T-helper 22 cell (primary cell): ENCODE results near the gene ALDH16A1.
"Not testable (repeated sequence)": the region's sequence is repeated elsewhere in the genome, so short reads cannot be mapped to it uniquely, and the experiment has no call there.

Experiments
- DNase-seq: peaks from one replicate; pipeline ENCODE4 v3.0.0-alpha.2; 2020; ENCODE audit warnings: low read depth

Gene ALDH16A1

DNA sequence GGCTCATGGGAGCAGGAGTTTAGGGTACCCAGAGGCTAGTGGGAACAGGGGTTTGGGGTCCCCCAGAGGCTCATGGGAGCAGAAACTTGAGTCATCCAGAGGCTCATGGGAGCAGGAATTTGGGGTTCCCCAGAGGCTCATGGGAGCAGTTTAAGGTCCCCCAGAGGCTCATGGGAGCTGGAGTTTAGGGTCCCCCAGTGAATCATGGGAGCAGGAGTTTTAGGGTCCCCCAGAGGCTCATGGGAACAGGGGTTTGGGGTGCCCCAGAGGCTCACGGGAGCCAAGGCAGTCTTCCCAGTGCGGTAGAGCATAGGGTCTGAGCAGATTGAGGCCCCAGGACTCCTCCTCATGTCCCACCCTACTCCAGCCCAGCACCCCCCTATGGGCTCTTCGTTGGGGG is 12.3 kb downstream of the ALDH16A1 start:
- DNase-seq, result no peak

DNA sequence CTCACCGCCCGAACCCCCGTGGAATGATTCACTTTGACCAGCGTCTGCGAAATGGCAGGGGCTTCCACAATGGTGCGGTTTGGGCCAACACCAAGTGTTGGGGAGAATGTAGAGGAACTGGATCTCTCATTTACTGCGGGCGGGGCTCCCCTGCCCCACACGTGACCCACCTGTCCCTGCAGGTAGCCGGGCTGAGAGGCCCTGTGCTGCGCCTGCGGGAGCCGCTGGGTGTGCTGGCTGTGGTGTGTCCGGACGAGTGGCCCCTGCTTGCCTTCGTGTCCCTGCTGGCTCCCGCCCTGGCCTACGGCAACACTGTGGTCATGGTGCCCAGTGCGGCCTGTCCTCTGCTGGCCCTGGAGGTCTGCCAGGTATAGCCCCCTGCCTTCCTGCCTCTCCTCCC is 15.2 kb downstream of the ALDH16A1 start:
- DNase-seq, result no peak

DNA sequence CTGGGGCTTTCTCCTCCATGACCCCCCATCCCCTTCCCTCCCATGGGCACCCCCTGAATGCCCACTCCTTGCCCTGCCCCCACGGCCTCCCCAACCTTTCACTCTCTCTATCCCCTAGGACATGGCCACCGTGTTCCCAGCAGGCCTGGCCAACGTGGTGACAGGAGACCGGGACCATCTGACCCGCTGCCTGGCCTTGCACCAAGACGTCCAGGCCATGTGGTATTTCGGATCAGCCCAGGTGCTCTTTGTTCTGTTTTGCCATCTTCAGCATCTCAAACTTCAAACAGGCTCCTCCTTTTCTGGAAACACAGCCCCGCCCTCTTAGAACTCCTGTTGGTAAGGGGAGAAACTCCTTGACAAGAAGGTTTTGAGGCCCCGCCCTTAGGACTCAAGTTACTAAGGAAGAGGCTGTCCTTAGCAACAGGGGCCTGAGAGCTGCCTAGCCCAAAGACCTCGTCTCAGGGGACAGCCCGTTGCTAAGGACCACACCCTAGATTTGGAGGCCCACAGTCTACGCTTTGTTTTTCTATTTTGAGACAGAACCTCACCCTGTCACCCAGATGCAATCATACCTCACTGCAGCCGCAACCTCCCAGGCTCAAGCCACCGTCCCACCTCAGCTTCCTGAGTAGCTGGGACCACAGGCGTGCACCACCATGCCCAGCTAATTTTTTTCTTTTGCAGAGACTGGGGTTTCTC is 15.9 kb downstream of the ALDH16A1 start:
- peak; percentile 94 for DNase-seq

DNA sequence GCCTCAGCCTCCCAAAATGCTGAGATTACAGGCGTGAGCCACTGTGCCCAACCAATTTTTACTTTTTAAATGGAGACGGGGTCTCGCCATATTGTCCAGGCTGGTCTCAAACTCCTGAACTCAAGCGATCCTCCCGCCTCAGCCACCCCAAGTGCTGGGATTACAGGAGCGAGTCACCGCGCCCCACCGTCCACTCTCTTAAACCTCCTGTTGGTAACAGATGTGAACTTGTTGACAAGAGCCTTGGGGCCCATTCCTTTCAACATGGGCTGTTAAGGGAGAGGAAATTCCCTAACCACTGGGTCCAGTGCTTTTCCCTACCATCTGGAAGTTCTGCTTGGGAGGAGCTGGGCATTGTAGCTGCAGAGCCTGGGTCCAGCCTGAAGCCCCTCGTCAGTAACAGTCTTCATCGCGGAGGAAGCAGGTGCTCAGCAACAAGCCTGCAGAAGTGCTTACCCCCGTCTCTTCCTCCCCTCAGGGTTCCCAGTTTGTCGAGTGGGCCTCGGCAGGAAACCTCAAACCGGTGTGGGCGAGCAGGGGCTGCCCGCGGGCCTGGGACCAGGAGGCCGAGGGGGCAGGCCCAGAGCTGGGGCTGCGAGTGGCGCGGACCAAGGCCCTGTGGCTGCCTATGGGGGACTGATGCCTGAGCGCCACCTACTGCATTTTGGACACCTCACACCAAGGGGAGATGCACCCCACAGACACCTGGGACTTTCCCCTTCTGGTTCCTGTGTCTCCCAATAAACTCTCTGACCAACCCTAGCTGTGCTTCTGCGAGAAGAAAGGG is 17.0 kb downstream of the ALDH16A1 start:
- DNase-seq, result peak; percentile 76

DNA sequence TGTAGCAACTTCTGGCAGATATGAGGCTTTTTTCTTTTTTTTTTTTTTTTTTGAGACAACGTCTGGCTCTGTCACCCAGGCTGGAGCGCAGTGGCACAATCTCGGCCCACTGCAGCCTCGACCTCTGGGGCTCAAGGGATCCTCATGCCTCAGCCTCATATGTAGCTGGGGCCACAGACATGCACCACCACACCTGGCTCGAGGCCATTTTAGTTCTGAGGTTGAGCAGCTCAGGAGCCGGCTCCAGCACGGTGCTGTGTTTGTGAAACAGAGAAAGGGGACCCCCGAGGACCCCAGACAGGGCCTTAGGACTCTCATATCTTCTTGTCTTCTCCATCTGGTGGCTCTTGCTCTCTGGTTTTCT is 17.6 kb downstream of the ALDH16A1 start:
- DNase-seq, result no peak

DNA sequence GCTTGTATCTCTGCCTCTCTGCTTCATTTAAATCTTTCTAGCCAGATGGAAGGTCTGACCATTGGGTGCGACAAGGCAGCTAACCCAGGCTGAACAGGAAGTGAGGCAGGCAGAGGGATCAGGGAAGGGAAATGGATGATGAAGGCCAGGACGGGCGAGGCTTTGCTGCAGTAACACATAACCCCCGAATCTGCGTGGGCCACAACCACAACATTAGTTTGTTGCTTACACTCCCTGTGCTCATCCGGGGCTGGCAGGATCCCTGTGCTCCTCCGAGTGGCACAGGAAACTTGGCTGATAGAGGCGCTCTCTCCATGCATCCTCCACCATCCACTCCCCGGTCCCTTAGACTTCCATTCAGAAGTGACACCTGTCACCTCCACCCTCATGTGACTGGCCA is 19.9 kb downstream of the ALDH16A1 start:
- DNase-seq, result no peak

DNA sequence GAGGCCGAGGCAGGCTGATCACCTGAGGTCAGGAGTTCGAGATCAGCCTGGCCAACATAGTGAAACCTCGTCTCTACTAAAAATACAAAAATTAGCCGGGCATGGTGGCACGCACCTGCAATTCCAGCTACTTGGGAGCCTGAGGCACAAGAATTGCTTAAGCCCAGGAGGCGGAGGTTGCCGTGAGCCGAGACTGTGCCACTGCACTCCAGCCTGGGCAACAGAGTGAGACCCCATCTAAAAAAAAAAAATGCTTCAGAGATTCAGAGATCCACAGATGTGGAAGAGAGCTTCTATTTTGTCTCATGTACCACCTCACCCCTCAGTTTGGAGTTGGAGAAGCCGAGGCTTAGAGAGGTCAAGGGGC is 20.5 kb downstream of the ALDH16A1 start:
- DNase-seq, result not testable (repeated sequence)

DNA sequence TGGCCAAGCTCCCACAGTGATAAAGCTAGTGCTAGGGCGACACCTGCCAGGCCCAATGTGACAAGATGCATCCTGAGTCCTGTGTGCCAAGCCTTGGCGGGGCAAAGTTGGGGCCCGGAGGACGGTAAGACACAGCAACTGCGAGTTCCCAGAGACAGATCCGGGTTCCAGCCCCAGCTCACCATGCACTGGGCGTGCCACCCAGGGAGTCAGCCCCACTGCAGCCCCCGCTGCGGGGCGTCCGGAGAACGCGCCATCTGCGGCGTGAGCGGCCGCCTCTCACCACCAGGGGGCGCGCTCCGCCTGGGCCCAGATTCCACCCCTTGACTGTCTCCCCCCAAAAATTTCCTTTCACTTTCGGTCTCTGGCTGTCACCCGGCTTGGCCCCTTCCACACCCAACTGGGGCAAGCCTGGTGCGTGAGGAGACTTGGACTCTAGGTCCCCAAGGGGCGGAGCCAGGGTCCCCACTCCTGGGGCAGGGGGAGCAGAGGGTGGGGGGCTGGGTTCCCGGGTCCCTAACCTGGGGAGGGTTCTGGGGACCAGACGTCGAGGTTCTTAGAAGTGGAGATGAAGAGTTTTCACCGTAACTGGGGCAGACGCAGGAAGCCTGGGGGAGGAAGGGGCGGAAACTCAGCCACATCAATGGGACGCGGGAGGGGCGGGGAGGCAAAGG is 21.0 kb downstream of the ALDH16A1 start, which contains the start of gene FLT3LG:
FLT3LG (plus strand) TSS at position 348 of the 674 bp plus-strand sequence. CDS start 425 bp downstream, outside the sequence.
- peak; percentile 90 for DNase-seq

DNA sequence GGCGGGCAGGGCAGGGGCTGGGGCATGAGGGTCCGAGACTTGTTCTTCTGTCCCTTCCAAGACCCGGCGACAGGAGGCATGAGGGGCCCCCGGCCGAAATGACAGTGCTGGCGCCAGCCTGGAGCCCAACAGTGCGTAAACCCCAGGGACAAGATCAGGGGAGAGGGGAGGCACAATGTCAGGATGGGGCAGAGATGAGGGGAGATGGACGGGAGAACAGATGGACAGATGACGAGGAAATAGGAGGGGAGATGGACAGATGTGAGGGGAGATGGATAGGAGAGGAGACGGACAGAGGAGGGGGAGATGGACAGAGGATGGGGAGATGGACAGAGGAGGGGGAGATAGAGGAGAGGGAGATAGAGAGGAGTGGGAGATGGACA is 21.5 kb downstream of the ALDH16A1 start:
- DNase-seq, result no peak

DNA sequence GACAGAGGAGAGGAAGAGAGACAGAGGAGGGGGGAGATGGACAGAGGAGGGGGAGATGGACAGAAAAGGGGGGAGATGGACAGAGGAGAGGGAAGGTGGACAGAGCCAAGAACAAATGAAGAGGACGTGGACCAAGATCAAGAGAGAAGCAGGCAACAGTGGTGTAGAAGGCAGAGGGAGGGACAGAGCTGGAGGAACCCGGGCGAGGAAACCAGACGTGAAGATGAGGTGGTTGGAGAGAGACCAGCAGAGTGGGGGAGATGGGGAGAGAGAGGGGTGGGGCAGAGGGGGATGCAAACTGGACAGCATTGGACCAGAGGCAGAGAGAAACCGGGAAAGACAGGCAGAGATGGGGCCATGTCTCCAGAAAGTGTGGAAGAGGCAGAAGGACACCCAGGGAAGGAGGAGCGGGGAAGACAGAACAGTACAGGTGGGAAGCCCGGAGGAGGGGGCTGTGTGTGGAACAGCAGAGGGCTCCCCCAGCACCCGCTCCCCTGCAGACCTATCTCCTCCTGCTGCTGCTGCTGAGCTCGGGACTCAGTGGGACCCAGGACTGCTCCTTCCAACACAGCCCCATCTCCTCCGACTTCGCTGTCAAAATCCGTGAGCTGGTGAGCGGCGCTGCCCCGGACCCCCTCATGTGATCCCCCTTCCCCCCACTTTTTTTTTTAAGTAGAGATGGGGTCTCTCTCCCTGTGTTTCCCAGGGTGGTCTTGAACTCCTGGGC is 22.3 kb downstream of the ALDH16A1 start:
- DNase-seq, result no peak

DNA sequence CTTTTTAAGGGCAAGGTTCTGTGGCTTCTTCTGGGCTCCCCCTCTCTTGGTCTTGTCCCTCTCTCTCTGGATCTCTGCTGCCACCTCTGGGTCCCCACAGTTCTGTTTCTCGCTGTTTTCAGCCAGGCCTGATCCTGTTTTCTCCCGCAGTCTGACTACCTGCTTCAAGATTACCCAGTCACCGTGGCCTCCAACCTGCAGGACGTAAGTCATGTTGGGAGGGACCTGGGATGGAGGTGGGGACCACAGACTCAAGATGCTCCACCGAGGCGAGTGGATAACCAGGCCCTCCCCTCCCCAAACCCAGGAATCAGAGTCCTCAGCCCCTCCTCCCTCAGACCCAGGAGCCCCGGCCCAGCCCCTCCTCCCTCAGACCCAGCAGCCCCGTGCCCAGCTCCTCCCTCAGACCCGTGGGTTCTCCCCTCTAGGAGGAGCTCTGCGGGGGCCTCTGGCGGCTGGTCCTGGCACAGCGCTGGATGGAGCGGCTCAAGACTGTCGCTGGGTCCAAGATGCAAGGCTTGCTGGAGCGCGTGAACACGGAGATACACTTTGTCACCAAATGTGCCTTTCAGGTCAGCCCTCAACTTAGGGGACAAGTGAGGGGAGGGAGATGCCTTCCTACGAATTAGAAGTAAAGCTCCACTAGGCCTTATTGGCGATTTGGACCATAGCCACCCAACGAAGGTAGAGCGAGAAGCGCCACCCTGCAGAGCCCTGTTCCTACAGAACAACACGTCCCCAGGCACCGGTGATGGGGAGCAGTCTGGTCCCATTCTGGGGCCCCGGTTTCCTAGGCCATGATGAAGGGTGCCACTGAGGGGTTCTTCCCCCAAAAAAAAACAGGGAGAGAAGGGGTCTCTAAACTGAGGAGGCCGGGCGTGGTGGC is 23.2 kb downstream of the ALDH16A1 start:
- DNase-seq, result peak; percentile 47

DNA sequence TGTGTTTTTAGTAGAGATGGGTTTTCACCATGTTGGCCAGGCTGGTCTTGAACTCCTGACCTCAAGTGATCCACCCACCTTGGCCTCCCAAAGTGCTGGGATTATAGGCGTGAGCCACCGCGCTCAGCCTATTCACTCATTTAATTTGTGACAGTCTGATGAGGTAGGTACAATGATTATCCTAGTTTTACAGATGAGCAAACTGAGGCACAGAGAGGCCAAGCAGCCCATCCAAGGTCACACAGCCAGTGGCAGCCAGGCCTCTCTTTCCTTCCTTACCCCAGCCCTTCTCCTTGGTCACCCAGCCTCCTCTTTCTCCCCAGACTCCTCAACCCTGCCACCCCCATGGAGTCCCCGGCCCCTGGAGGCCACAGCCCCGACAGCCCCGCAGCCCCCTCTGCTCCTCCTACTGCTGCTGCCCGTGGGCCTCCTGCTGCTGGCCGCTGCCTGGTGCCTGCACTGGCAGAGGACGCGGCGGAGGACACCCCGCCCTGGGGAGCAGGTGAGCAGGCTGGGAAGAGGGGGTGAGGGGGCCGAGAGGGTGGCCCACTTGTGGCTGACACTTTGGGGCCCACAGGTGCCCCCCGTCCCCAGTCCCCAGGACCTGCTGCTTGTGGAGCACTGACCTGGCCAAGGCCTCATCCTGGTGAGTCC is 27.1 kb downstream of the ALDH16A1 start:
- DNase-seq, result no peak

DNA sequence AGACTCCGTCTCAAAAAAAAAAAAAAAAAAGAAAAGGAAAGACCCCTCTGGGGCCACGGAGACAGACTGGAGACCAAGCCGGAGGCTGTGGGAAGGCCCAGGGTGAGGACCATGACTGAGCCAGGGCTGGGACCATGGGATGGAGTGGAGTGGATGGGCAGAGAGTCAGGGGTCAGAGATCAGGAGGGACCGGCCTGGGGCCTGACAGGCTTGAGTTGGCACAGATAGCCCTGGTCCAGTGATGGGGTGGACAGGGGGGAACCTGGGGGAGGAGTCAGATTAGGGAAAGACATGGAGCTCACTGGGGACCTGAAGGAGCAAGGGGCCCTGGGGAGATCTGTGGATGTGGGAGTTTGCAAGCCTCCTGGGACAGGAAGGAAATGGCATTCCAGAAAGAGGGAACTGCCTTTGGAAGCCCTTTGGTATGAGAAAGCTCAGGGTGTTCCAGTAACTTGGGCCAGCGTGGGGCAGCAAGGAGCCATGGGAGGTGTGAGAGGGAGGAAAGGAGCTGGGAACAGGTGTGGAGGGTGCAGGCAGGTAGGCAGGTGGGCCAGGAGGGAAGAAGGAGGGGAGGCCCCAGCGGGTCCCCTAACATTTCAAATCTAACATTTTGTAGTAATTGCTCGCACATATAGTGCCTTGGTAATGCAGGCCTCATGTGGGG is 28.1 kb downstream of the ALDH16A1 start:
- DNase-seq, result no peak

DNA sequence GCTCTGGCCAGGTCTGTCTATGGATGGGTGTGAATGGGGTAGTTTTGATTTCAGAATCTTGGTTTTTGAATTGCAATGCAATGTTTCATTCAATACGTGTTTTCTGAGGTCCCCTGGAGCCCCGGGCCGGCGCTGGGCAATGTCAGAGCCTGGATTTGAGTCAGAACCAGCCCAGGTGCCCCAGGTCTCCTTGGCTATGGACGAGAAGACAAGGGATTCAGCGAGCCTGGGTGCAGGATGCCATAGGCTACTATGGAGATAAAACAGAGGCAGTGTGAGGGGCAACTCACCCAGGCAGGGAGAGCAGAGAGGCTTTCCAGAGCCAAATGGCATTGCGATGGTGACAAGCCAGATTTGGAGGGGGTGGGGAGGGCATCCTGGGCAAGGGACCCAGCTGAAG is 33.2 kb downstream of the ALDH16A1 start:
- DNase-seq, result no peak

DNA sequence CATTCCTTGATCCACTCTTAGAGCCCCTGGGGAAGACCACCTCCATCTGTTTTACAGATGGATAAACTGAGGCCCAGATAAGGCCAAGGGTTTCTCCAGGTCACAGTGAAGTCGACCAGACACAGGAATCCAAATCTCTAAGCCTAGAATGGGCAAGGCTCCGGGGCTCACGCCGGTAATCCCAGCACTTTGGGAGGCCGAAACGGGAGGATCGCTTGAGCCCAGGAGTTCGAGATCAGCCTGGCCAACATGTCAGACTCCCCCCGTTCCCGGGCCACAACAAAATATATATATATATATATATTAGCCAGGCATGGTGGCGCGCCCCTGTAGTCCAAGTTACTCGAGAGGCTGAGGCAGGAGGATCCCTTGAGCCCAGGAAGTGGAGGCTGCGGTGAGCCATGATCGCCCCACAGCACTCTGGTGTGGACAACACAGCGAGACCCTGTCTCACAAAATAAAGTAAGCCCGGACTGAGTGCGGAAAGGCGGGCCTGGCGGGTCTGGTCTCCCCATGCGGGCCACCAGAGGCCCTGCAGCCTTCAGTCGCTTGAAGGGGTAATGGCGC is 33.8 kb downstream of the ALDH16A1 start:
- no peak for DNase-seq

DNA sequence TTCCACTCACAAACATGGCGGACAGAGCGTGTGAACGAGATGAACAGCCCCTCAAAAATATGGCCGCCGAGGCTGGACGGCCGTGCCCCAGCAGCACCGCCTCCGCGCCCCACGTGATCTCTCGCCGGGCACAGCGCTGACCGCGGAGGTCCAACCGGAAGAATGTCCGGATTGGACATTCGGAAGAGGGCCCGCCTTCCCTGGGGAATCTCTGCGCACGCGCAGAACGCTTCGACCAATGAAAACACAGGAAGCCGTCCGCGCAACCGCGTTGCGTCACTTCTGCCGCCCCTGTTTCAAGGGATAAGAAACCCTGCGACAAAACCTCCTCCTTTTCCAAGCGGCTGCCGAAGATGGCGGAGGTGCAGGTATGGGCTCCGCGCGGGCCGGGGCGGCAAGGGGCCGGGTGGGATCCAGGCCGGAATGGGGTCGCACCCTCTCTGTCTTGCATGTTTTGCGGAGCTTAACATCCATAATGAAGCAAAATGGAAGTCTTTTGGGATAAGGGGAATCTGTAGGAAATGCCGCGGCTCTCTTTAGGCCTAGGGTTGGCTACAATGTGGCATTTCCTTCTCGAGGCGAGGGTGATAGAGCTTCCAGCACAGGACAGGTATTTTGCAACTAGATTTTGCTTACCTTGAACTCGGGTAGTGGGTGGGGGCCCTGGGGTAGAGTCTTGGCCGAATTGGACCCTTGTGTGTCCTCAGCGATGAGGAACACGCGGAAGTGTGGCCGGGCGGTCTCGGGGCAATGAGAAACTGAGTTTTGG is 34.4 kb downstream of the ALDH16A1 start, which contains the start of gene RPL13A:
RPL13A (plus strand) TSS at position 332 of the 769 bp plus-strand sequence; CDS start at position 354, 22 bp downstream.
- DNase-seq, result peak; percentile 98

DNA sequence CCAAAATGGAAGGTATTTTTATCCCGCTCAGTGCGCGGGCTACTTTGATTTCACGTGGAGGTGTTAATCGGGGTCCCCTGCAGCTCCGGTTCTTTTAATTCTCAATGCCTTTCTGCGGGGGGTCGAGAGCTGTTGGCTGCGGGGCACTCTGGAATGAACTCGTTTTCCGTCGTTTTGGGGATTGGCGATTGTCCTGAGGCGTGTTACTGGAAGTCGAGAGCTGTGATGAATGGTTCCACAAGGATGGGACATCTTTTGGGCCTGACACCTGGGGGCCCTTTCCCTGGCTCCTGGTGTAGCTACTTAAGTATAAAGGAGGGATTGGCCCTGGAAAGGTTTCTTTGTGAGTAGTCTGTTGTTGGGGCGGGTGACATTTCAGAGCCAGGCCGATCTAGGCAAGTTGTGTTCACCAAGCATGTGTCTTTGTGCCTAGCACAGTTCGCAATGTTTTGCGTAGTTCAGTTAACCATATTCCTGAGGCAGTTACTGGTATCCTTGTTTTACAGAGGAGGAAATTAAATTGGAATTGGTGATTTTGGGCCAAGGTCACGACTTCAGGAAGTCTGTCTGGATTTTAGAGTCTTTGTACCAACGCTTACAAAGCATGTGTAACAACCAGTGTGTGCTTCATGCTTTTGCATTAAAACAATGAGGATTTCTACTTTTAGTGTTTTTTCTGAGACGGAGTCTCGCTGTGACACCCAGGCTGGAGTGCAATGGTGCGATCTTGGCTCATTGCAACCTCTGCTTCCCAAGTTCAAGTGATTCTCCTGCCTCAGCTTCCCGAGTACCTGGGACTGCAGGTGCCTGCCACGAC is 35.2 kb downstream of the ALDH16A1 start:
- DNase-seq, result no peak
